NCI-H2029 (cell line): Measurements from ENCODE around the gene NFKBIB.
"Not testable (repeated sequence)": the region's sequence is repeated elsewhere in the genome, so short reads cannot be mapped to it uniquely, and the experiment has no call there.

Experiments used
- DNase-seq: peaks from one replicate; lab custom pipeline; 2025; lab: John Stamatoyannopoulos, UW

NFKBIB gene

DNA sequence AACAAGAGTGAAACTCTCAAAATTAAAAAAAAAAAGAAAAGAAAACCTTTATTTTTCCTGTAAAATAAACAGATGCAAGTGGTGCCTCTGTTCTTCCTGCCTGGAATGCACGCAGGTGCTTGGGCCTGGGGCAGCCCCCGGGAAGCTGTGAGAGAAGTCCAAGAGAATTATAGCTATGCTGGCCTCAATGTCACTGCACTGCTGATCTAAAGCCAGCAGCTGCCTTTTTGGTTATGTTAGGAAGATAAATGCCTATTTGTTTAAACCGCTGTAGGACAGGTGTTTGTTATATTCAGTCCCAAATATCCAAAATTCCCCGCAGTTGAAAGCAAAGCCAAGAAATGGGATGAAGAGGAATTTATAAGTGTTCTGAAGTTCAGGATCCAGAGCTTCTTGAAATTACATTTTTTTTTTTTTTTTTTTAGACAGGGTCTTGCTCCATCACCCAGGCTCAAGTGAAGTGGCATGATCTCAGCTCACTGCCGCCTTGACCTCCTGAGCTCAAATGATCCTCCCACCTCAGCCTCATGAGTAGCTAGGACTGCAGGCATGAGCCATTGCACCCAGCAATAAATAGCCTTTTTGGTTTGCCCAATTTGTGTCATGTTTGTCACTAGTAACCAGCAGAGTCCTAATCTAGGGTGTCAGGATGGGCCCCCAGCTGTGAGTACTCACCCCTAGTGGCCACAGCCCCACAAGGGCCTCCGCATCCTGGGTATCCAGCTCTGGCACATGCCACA lies 23.9 kb upstream of the NFKBIB start:
- DNase-seq = no peak

DNA sequence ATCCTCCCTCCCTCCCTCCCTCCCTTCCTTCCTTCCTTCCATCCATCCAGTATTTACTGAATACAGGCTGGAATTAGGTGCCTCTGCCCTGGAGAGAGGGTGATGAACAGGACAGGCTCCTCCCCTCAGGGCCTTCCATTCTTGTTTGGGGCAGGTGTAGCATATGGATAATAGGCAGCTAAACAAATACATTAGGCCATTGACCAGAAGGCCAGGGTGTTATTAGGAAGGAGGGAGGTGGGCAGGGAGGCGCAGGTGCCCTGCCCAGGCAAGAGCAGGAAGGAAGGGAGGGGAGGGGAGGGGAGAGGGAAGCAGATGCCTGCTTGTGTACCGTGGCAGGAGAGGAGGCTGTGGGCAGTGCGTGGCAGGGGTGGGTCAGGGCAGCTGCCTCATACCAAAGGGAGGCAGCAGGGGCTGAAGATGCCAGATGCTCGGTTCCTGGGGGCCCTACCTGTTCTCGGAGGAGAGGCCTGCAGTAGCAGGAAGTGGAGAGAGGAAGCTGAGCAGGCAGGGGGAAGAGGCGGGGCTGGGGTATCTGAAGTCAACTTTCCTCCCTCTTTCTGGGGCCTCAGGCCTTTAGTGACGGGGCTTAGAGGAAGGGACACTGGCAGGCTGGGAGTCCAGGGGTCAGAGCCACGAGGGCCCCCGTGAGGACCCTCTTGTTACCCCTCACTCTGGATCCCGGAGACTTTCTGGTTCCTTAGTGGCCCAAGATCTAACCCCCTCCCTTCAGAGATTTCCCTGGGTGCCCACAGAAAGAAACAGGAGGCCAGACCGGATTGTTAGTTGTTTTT lies 21.8 kb upstream of the NFKBIB start, which contains the start of gene RINL:
Gene RINL (minus strand): TSS at position 495 of the 794 bp plus-strand sequence. CDS start 1,533 bp downstream, outside the sequence.
- peak; percentile 79 for DNase-seq

DNA sequence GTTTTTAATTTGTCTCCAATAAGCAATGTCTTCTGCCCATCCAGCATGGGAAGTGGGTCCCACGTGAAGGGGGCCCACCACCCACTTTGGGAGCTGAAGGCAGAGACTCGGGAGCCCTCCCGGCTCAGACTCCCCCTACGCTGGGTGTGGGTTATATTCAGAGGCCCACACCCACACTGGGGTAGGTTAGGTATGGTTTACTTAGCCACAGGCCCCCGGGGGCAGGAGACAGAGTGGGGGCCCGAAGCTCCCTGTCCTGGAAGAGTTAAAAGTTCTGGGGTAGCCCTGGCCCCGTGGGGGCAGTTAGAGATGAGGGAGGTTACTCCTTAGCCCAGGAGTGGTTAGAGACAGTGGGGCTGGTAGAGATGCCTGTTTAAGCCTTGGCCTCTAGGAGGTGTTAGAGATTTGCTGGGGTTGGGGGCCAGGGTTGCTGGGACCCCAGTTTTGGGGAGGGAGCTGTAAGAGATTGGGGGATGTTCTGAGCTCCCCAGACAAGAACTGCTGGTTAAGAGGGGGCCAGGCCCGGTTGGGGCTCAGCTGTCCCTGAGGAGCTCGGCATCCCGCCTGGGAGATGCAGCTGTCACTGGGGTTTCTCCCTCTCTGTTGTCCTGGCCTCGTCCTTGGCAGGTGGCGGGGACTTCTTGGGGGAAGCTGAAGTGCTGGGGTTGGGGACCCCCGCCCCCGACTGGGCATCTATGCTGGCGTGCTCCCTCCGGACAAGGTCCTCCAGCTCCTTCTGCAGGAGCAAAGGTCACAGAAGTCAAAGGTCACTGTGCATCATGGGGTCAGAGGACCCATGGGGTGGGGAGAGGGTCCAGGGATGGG lies 21.0 kb upstream of the NFKBIB start:
- no peak for DNase-seq

DNA sequence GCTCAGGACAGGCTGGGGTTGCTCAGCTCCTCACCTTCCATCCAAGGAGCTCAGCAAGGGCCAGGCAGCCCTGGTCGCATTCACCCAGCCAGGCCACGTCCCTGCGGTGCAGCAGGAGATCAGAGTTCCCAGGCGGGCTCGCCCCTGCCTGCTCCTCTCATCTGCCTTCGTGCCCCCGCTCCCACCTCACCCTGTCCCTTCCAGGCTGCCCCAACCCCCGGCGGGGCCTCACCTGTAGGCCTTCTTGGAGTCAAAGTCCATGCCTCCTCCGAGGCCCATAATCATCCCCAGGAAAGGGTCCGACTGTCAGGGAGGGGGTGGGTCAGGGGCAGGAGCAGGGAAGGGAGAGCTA lies 20.4 kb upstream of the NFKBIB start:
- DNase-seq = no peak

DNA sequence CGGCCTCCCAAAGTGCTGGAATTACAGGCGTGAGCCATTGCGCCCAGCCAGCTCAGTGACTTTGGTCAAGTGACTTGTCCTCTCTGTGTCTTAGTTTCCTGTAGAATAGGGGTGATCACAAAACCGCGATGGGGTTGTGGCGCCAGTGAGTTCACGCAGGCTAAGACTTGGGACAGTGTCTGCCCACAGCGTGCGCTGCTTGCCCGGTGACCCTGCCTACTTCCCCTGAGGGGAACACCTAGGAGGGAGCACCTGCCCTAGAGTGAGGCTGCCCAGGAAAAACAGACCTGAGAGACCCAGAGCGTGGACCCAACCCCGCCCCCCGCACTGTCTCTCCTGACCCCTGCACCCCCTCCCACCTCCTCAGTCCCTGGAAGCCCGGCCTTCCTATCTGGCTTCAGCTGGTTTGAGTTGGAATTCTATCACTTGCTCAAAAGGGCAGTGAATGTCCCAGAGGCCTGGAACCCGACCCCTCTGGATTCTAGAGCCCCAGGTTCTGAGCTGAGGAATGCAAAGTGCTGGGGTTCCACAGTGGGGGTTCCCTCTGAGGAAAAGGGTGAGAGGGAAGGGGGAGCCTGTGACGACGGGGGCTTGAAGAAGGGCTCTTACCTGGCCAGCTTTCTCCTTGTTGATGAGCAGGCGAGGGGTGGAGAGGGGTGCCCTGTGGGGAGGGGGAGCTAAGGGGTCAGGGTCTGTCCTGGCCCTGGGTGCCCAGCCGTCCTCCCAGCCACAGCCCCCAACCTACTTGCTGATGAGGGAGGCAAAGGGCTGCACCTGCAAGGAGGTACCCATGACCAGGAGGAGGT lies 19.5 kb upstream of the NFKBIB start:
- DNase-seq = no peak

DNA sequence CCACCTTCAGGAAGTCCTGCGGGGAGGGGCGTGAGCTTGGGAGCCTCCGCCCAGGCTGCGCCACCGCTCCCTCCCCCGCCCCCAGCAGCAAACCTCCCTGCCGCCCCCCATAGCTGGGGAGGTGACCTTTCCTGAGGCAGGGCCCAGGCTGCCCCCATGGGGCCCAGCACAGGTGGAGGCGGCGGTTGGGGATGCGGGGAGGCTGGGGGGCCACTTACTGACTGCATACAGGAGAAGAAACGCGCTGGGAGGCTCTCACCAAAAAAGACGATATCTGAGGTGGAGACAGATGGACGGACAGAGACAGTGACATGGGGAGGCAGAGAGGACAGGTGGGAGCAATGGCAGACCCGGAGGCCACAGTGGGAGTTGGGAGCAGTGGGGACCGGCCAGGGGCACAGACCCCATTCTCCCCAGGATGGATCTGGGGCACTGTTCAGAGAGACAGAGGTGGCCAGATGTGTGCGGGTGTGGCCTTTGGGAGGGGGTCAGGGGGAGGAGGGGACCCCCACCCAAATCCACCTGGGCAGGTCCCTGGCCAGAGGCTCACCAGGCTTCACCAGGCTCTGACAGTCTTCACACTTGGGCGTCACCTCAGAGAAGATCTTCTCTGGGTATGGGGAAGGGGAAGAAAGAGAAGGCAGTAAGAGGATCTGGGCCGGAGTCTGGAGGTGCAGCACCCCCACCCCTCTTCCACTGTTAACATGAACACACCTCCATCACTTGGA lies 18.7 kb upstream of the NFKBIB start:
- no peak for DNase-seq

DNA sequence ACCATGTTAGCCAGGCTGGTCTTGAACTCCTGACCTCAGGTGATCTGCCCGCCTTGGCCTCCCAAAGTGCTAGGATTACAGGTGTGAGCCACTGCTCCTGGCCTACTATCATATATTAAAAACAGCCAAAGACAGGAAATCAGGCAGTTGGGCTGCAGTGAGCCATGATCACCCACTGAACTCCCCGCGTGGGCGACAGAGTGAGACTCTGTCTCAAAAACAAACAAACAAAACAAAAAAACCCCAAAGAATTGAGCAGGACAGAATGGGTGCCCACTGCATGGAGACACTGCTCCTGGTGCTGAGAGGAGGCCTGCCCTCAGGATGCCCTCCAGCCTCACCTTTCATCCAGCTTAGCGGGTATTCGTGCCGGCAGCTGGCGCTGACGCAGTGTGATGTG lies 16.5 kb upstream of the NFKBIB start:
- DNase-seq = no peak

DNA sequence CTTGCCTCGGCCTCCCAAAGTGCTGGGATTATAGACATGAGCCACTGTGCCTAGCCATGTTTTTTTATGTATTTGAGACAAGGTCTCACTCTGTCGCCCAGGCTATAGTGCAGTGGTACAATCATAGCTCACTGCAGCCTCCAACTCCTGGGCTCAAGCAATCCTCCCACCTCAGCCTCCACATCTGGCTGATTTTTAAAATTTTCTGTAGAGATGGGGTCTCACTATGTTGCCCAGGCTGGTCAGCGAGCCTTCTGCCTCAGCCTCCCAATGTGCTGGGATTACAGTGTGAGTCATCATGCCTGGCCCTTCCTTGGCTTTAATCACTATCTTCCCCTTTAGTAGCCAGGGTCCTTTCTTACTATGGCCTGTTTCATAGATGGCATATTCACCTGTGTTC lies 15.1 kb upstream of the NFKBIB start:
- not testable (repeated sequence) for DNase-seq

DNA sequence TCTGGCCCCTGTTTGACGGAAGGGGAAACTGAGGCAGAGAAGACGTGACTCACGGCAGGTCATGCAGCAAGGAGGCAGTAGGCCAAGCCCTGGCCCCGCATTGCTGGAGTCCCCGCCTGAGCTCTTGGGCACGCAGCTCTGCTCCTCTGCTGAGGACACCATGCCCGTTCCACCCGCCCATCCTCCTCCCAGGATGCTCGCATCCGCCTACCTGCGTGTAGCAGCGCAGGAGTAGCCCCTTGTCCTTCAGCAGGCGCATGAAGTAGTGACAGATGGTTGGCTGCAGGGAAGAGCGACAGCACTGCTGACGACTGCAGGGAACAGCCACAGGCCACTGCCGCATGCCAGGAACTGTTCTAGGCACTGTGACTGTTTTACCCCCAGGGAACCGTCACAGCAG lies 10.9 kb upstream of the NFKBIB start:
- no peak for DNase-seq

DNA sequence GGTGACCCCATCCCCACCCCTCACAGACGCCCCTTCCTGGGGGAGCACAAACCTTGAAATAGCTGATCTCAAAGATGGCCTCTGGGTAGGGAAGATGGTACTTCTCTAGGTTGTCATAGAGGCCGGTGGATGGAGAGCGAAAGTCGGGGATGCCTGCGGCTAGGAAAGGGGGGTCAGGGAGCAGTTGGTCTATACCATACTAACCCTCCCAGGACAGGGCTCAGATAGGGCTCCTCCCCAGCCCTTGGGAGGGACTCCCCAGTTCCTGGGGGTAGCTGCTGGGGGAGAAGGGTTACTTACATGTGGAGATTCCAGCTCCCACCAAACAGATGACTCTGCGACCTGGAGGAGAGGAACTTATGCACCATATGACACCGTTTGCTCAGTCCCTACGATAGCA lies 10.0 kb upstream of the NFKBIB start:
- DNase-seq = no peak

DNA sequence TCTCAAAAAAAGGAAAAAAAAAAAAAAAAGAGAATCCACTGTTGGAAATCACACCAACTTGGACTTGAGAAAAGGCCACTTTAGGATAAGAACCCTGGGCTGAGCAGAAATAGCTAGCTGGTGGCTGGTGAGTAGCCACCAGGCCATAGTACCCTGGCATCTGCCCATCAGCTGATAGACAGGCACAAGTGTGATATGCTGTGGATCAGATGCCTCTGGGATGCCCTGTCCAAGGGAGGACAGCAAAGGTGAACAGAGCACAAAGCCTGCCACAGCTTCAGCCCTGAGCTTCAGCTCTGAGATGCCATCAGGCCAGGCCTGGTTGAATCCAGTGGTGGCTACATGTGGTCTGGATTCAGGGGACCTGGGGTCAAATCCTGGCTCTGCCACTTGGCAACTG lies 9.1 kb upstream of the NFKBIB start:
- DNase-seq = no peak

DNA sequence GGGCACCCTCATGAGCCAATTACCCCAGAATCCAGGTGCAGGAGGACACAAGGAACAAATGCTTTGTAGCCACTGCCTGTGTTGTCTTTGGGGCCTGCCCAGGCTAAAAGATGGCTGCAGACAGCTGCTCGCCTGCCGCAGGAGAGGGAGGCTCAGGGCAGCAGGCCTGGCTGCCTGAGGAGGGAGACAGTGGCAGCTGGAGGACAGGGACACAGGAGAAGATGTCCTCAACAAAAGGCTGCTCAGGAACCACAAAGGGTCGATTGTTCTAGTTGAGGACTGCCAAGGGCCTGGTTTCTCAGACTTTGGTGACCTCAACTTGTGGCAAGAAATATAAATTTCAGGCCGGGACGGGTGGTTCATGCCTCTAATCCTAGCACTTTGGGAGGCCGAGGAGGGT lies 8.0 kb upstream of the NFKBIB start:
- DNase-seq = no peak

DNA sequence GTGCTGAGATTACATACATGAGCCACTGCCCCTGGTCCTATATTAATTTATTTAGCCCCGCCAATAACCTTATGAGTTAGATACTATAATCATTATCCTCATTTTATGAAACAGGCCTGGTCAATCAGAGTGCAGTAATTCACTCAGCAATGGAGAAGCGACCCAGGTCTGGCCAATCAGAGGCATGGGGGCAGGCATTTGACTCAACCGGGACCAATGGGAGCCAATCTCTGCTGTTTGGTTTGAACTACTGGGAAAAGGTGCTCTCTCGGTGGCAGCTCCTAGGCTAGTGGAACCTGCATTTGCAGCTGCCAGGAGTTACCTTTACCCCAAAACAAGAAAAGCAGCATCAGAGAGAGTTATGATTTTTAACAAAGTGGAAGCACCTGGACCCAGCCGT lies 6.9 kb upstream of the NFKBIB start:
- DNase-seq = no peak

DNA sequence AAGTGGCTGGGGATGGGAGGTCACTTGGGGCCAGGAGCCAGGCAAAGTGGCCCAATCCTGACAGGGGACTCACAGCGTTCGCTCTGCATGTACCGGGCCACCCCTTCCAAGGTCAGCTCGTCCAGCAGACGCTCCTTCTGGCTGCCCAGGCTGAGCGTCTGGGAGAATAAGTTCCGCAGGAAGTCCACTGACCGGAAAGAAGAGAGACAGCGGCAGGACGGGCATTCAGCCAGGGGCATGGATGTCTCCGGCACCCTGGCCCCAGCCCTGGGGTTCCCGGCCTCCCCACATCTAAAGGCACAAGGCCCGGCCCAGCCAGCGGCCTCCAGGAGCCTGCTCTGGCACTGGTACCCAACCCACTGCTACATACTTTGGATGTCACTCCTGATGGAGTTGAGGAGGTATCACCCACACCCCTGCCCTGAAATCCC lies 6.4 kb upstream of the NFKBIB start:
- DNase-seq = no peak

DNA sequence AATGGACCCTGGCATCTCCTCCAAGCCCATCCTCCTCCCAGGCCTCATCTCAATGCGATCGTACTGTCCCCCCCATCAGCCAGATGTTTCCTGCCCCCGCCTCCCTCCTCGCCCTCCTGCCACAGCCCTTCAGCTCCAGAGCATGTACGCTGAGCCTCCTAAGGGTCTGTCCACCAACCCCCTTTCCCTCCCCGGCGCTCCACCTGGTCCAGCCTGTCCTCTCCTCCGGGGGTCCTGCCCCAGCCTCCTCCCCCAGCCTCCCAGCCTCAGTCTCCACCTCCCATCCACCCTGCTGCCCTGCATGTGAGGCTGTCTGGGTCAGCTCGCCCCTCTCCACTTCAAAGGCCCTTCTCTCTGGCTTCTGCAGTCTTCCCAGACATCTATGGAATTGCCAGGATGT lies 4.8 kb upstream of the NFKBIB start:
- no peak for DNase-seq

DNA sequence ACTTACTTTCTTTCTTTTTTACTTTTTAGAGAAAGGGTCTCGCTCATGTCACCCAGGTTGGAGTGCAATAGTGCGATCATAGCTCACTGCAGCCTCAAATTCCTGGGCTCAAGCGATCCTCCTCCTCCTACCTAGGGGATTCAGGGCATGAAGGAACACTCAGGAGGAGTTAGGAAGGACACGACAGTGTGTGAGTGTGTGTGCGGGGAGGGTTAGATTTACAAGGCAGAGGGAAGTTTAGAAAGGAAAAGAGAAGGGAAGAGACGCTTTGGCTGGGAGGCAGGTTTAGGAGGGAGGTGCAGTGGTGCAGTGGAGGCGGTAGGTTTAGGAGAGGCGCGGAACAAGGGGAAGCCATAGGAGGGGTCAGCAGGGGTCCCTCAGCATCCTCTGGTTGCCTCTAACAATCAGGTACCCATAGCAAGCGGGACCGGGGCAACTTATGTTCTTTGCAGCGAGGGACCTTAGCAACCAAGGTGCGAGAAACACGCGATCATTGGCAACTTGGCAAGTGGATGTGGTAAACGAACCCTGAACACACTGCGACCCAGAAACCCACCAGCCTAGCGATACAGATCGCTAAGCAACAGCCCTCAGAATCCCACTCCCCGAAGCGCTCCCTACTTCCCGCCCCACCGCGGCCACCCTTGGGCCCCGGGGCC lies 852 bp upstream of the NFKBIB start:
- no peak for DNase-seq

DNA sequence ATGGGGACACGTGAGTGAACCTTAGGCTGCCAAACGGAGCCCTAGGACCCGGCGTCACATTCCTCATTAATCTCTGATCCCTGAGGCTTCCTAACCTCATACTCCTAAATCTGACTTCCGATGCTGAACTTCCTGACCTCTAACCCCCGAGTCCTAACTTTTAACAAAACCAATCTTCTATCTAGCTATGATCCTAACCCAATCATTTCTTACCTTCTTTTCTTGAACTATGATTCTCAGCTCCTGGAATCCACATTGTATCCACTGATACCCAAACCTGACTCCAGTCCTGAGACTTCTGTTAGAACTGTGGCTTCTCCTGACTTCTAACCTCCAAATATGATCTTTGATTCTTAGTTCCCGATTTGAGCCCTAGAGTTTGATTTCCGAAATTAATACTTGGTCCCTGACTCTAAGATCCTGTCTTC lies 447 bp downstream of the NFKBIB start:
- DNase-seq = no peak

DNA sequence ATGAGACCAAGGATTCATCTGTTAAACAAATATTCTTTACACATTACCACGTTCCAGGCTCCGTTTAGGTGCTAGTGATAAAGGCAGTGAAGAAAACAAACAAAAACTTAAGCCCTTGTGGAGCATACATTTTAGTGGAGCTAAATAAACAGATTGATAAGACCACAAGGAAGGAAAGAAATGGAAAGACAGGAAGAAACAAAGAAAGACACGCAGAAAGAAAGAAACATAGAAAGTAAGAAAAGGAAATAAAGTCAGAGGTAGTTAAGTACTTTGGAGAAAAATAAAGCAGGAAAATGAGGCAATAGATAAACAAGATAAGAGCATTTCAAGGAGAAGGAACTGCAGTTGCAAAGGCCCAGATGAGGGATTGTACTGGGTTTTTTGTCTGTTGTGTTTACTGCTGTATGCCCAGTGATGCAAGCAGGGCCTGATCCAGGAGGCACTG lies 998 bp downstream of the NFKBIB start:
- DNase-seq = no peak

DNA sequence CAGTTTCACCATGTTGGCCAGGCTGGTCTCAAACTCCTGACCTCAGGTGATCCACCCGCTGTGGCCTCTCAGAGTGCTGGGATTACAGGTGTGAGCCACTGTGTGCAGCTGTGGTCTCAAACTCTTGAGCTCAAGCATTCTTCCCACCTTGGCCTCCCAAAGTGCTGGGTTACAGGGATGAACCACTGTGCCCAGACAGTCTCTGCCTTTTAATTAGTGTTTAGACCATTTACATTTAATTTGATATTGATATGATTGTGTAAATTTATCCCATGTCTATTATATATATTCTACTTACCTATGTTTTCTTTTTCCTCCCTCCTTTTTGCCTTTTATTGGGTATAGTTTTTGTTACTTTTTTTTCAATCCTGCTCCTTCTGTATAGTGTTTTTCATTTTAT lies 1.9 kb downstream of the NFKBIB start:
- no peak for DNase-seq
